ENCODE results near the gene ZCCHC24. TPM values are rescaled to one million over a fixed set of nuclear protein-coding genes. Genes with fewer than 3 reads are reported as not detected.

Gene ZCCHC24
- total and polyA plus RNA-seq, 3 donors from 2014 or later = 27.7 to 38.6 (median 31.3) TPM

DNA sequence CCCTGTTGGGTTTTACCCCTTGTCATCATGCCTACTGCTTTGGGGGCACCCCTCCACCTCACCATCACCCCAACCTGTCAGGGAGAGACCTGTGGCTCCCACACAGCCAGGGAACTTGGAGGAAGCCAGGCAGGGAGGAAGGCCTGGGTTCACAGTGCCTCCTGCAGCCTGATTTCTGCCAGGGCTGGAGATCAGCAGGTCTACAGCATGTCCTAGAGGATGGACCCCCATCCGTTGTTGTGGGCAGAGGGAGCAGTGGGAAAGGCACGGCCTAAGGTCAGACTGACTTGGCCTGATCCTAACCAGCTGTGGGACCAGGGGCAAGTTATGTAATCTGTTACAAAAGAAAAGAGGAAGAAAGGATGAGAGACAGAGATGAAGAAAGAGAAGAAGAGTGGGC lies 28.2 kb downstream of the ZCCHC24 start:
- Histone ChIP-seq H3K36me3 (ENCODE audit: low read depth, missing control alignments) (no peaks in the 10 kb centered on the region), H3K27ac (no peak overlapping the region)

DNA sequence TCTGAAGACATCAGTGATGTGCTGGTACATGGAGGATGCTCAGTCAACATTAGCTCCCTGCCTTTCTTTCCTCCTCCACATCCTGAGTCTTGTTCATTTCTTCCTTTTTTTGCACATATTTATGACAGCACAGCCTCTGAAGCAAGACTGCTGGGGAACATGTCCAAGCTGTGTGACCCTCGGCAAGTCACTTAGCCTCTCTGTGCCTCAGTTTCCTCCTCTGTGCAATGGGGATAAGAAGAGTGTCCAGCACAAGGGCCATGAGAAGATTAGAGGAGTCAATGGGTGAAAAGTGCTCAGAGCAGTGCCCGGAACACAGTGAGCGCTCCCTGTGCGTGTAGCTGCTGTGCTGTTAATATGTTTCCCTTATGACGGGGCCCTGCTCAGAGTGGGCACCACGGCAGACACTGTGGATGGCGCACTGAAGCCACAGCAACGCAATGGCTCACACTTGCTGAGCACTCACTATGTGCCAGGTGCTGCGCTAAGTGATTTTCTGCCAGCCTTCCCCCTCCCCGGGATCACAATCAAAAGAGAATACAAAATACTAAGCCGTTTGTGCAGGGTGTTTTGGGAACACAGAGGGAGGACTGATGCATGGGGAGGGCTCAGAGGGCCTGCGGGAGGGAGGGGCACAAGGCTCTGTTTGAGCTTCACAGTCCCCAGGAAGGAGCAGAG lies 28.7 kb downstream of the ZCCHC24 start:
- intact Hi-C loops (cut with DNase I; ENCODE audit: low total_unique reads) = no loop called here
- Histone ChIP-seq H3K27me3 (no peaks in the 10 kb centered on the region), H3K4me3 (no peak overlapping the region), H3K27ac (no peak overlapping the region), H3K36me3 (ENCODE audit: low read depth, missing control alignments) (no peaks in the 10 kb centered on the region), H3K9me3 (no peaks in the 10 kb centered on the region), H3K4me1 (peaks cover 16% of the 10 kb centered on the region)
- TF ChIP-seq, protein P1, sequence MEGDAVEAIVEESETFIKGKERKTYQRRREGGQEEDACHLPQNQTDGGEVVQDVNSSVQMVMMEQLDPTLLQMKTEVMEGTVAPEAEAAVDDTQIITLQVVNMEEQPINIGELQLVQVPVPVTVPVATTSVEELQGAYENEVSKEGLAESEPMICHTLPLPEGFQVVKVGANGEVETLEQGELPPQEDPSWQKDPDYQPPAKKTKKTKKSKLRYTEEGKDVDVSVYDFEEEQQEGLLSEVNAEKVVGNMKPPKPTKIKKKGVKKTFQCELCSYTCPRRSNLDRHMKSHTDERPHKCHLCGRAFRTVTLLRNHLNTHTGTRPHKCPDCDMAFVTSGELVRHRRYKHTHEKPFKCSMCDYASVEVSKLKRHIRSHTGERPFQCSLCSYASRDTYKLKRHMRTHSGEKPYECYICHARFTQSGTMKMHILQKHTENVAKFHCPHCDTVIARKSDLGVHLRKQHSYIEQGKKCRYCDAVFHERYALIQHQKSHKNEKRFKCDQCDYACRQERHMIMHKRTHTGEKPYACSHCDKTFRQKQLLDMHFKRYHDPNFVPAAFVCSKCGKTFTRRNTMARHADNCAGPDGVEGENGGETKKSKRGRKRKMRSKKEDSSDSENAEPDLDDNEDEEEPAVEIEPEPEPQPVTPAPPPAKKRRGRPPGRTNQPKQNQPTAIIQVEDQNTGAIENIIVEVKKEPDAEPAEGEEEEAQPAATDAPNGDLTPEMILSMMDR (IDR thresholded peaks at IDR 0.05) = no peak
- no peak for TF ChIP-seq POLR2A (IDR thresholded peaks at IDR 0.05)
- DNase-seq = no peak
- WGBS, 2 donors = 77 to 81% methylated on average over 11 to 12 of the region's 12 CpGs

More for the DNA sequence above, 28.2 kb downstream of the ZCCHC24 start:
- no peak for DNase-seq
- peaks cover 22% of the 10 kb centered on the region for H3K4me1 ChIP-seq
- intact Hi-C loops (cut with DNase I; ENCODE audit: low total_unique reads) = no loop called here
- WGBS, 2 donors = 38 to 44% methylated on average over 2 of the region's 2 CpGs
- no peaks in the 10 kb centered on the region for H3K27me3 ChIP-seq
- no peak overlapping the region for H3K4me3 ChIP-seq
- TF ChIP-seq, protein P1 (IDR thresholded peaks at IDR 0.05) = no peak
- no peaks in the 10 kb centered on the region for H3K9me3 ChIP-seq

DNA sequence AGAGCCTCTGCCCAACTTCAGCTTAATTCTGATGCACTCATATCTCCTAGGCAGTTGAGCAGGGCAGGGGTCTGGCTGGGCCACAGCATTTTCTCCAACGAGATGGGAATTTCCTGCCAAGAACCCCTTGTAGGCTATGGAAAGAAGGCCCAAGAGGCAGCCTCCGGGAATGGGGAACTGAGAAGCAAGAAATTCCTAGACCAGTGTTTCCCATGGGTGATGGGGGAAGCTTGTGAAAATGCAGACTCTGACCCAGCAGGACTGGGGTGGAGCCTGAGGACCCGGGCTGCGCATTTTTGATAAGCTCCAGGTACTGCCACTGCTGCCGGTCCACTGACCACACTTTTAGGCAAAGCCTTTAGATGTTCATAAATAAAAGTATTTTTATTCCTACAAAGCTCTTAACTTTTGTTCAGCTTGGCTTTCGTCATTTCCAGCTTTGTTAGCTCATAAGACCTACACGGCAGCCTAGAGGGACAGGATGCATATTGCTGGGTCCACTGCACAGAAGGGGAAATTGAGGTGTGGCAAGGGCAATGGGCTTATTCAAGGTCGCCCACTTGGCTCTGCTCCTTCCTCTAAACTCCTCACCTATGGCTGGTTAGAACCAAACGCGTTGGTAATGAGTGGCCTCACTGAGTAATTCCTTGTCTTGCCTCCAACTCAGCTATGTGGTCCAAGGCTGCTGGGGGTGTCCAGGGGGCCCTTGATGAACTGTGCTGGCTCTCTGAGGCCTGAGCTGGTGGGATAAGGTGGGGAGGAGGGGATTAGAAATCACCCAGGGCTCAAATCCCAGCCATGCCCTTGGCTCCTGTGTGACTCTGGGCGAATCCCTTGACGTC lies 29.5 kb downstream of the ZCCHC24 start:
- intact Hi-C loops (cut with DNase I; ENCODE audit: low total_unique reads) = no loop called here
- Histone ChIP-seq H3K4me3 (no peak overlapping the region), H3K9me3 (no peaks in the 10 kb centered on the region), H3K4me1 (peaks cover 14% of the 10 kb centered on the region), H3K27ac (no peak overlapping the region), H3K27me3 (no peaks in the 10 kb centered on the region), H3K36me3 (ENCODE audit: low read depth, missing control alignments) (no peaks in the 10 kb centered on the region)
- DNase-seq = no peak
- TF ChIP-seq, protein P1 (IDR thresholded peaks at IDR 0.05) = no peak
- TF ChIP-seq POLR2A (IDR thresholded peaks at IDR 0.05) = no peak
- 79% methylated on average over 11 to 12 of the region's 12 CpGs for WGBS, 2 donors

DNA sequence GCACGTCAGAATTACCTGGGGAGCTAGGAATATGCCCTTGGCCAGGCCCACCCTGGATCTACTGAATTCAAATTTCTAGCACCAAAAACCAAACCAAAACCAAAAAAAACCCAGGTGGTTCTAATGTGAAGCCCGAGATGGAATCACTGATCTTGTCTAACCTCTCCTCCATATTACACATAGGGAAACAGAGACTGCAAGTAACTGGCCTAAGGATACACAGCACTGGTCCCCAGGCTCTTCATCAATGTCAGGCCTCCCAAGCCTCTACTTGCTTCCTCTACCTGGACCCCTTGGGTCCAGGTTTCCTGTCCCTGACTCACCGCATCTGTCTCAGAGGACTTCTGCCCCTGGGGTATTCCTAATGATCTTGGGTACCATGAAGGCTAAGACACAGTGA lies 30.7 kb downstream of the ZCCHC24 start:
- 71 to 90% methylated on average over 3 of the region's 3 CpGs for WGBS, 2 donors
- Histone ChIP-seq H3K4me3 (no peak overlapping the region), H3K27ac (no peak overlapping the region), H3K36me3 (ENCODE audit: low read depth, missing control alignments) (no peaks in the 10 kb centered on the region), H3K4me1 (peaks cover 14% of the 10 kb centered on the region), H3K9me3 (no peaks in the 10 kb centered on the region), H3K27me3 (no peaks in the 10 kb centered on the region)
- TF ChIP-seq, protein P1 (IDR thresholded peaks at IDR 0.05) = no peak
- TF ChIP-seq POLR2A (IDR thresholded peaks at IDR 0.05) = no peak
- intact Hi-C loops (cut with DNase I; ENCODE audit: low total_unique reads) = no loop called here
- no peak for DNase-seq

Data from testis (tissue), 3 donors.